Right kidney (tissue), 9 donors: ENCODE results near the gene MAP7.
"Not testable (repeated sequence)": the region's sequence is repeated elsewhere in the genome, so short reads cannot be mapped to it uniquely, and the experiment has no call there.

Experiments
- DNase-seq: peaks from one replicate; pipeline ENCODE4 v3.0.0-alpha.2; 2016
- long read RNA-seq, 8 donors: transcript quantifications; one replicate each; lab custom pipeline, GENCODE V29; 2026

The MAP7 gene
- long read RNA-seq, donor 1, full-length matches to known transcripts, result 1 of 1 reads
- long read RNA-seq, donor 1, partial matches to known transcripts, result 0 of 1 reads
- long read RNA-seq, donor 1, other reads (novel, unspliced or antisense), result 0 of 1 reads
- long read RNA-seq, donor 2, full-length matches to known transcripts, result 4 of 4 reads
- long read RNA-seq, donor 2, partial matches to known transcripts, result 0 of 4 reads
- long read RNA-seq, donor 2, other reads (novel, unspliced or antisense), result 0 of 4 reads
- long read RNA-seq, donor 3, full-length matches to known transcripts, result 1 of 1 reads
- long read RNA-seq, donor 3, partial matches to known transcripts, result 0 of 1 reads
- long read RNA-seq, donor 3, other reads (novel, unspliced or antisense), result 0 of 1 reads
- long read RNA-seq, donor 4, partial matches to known transcripts, result 5 of 5 reads
- long read RNA-seq, donor 4, other reads (novel, unspliced or antisense), result 0 of 5 reads
- long read RNA-seq, donor 5, full-length matches to known transcripts, result 7 of 7 reads
- long read RNA-seq, donor 5, partial matches to known transcripts, result 0 of 7 reads
- long read RNA-seq, donor 5, other reads (novel, unspliced or antisense), result 0 of 7 reads
- long read RNA-seq, donor 6, partial matches to known transcripts, result 0 of 1 reads
- long read RNA-seq, donor 6, other reads (novel, unspliced or antisense), result 0 of 1 reads
- long read RNA-seq, donor 7, full-length matches to known transcripts, result 2 of 8 reads
- long read RNA-seq, donor 7, partial matches to known transcripts, result 6 of 8 reads
- long read RNA-seq, donor 7, other reads (novel, unspliced or antisense), result 0 of 8 reads
- long read RNA-seq, donor 8, full-length matches to known transcripts, result 2 of 2 reads
- long read RNA-seq, donor 8, partial matches to known transcripts, result 0 of 2 reads
- long read RNA-seq, donor 8, other reads (novel, unspliced or antisense), result 0 of 2 reads

DNA sequence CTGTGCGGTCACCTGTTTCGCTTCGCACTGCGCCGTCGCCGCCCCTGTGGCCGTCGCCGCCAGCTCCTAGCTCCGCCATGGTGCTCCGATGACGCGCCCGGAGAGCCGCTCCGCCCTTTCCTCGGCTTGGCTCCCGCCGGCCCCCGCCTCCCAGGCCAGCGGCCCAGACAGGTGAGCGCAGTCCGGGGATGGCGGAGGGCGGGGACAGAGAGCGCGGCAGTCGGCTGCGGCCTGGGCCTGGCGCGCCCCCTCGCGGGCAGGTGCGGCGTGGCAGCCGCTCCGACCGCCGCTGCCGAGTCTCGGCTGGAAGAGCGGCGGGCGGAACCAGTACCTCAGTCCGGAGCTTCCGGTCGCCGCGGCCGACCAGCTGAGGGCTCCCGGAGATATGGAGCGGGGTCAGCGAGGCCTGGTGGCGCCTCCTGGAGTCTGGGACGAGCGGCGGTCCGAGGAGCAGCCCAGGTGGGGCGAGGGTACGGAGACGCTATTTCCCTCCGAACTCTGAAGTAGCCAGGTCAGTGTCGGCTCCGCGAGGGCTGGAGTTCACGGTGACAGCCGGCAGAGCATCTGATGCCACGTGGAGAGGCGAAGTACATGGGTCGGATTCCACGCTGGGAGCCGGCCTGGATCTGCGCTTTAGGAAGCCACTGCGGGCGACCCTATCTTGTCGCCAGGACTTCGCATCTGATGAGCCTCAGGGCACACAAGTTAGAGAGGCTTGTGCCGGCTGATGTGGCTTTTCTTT lies at the start of gene MAP7:
MAP7 (minus strand) TSS at position 93 of the 742 bp plus-strand sequence; CDS start at position 79, 14 bp downstream.
- peak; percentile 87 for DNase-seq

DNA sequence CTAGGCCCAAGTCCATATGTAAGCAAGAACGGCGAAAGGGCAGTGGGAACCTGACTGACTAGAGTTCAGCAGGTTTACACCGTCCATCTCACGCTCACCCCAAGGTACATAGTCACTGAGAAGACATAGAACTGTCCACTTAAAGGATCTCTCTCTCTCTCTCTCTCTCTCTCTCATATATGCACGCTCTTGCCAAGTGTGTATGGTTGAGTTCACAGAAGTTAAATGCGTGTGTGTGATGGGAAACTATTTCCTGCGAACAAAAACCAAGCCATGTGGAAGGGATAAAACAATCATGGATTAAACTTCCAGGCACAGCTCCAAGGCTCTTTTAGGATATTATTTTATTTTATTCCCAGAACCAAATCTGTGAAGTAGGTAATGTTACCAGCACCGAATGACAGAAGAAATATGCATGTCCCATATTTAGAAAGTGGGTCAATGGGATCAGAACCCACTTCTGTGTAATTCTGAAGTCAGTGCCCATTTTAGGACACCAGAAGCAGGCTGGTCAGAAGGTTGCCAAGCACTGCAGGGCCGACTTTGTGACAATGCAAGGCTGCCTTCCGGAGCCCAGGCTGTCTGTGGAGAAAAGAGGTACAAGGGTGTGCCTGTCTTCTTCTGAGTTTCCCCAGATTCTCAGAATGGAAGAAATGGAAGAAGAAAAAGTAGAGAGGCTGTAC lies 49.2 kb upstream of the MAP7 start:
- no peak for DNase-seq

DNA sequence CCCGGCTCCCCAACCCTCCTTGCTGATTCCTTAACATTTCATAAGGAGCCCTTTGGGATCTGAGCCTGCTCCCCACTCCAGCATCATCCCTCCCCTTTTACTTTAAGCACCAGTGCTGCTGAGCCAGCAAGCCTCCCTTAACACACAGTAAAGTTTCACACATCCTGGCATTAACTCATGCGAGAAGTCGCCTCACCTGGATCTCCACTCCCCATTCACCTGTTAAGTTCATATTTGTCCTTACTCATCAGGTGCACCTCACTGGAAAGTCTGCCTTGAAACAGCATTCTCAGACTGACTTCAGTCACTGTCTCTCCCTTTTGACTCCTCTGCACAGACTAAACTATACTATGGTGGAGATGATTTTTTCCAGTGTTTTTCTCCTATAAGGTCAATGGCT lies 47.8 kb upstream of the MAP7 start:
- DNase-seq, result no peak

DNA sequence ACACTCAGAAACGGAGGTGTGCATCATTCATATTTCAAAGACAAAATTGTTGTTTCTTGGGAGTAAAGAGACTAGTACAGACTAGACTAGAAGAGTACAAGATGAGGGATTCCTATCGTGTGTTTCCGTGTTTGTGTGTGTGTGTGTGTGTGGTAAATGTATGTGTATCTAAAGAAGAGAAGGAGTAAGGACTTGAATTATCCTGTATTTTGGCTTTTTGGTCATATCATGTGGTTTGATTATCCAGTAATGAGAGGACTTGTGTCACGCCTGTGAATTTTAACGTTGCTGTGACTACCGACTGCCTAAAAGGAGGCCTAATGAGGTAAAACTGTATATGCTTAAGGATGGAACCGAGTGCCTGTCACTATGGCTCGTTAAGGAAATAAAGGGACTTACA lies 44.4 kb upstream of the MAP7 start:
- DNase-seq, result no peak

DNA sequence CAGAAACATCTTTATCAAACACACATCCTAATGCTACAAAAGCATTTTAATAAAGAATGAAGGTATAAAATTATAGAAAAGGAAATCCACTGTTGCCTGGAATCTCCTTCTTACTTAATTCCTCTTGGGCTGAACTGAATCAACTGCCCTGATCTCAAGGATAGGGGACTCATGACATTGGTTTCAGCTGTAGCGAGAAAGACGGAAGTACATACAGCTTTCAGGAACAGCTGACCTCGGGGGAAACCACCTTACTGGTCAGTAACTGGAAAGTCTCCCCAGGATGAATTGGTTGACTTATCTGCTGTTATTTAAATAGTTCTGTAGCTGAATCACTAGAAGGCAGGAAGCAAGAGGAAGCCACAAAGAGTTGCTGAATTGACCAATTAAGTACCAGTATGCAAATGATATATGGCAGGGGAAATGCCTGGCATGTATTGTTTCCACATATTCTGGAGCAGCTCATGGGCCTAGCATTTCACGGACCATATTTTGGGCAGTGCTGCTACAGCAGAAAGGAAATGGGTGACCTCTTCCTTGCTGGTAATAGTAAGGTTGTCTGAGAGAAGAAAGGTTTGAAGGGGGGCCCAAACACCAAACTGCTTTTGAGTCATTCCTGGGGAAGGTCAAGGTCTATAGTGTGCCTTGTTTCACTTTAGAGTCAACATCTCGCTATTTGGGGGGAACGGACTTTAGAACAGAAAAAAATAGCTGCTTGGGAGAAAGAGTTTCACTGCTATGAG lies 43.7 kb upstream of the MAP7 start:
- DNase-seq, result no peak

DNA sequence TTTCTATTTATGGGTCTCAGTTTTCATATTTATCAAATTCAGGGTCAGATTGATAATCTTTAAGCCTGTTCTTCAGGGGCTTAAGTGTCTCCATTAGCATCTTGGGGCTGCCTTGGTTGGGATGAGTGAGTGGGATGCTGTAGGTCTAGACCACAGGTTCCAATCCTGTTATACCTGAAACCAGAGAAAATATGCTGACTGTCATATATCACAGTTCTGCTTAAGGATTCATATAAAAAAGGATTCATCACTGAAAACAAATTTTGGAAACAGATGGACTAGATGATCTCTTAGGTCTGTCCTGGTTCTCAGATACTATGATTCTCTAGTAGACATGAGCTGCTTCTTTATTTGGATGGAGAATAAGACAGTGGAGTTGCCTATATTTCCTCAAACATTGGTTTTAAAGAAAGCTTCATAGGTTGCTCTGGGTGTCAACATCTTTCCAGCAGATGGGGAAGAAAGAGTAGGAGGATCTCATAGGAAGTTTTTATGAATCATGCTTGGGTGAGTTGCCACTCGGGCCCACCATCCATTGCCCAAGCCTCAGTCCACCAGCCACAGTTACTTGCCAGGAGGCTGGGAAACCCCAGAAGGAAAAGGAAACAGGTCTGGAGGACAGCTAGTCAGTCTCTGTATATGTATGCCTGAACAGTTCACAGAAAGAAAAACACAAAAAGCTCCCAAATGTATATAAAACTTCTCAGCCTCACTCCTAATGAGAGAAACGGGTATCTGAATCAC lies 42.9 kb upstream of the MAP7 start:
- DNase-seq, result no peak

DNA sequence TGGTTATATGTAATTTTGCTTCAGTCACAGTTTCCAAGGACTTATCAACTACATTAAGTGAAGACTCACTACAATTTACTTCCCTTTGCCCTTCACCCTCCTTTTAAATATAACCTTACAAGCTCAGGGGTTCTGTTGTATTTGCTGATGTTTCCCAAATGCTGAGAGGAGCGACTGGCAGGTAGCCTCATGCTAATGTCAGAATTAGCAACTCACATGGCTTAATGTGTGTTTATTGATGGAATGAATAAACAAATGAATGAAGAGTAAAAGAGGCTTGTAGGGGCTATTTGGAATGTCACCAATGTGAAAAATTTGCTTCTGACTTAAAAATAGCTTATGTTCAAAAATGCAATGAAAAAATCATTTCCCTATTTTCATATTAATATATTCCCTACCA lies 41.4 kb upstream of the MAP7 start:
- DNase-seq, result no peak

DNA sequence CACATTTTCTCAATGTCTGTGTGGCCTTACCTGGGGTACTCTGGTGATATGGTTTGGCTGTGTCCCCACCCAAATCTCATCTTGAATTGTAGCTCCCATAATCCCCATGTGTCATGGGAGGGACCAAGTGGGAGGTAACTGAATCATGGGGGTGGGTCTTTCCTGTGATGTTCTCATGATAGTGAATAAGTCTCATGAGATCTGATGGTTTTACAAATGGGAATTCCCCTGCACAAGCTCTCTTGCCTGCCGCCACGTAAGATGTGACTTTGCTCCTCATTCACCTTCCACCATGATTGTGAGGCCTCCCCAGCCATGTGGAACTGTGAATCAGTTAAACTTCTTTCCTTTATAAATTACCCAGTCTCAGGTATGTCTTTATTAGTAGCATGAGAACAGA lies 40.6 kb upstream of the MAP7 start:
- not testable (repeated sequence) for DNase-seq

DNA sequence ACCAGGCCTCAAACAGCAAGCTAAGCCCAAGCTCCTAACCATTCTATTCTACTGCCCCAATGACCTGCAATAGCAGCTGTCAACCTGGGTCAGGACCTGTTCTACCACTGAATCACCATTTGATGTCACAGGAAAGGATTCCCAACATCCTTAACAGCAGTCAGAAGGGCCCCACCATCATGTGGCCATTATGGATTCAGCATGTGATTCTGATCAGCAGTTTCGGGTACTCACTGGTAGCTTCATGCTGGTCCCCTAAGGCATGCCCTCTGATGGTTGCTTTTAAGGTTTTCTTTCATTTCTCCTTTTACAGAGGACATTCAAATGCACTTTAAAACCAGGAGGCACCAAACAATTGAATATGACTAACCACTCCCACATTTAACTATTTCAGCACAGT lies 37.3 kb upstream of the MAP7 start:
- DNase-seq, result no peak

DNA sequence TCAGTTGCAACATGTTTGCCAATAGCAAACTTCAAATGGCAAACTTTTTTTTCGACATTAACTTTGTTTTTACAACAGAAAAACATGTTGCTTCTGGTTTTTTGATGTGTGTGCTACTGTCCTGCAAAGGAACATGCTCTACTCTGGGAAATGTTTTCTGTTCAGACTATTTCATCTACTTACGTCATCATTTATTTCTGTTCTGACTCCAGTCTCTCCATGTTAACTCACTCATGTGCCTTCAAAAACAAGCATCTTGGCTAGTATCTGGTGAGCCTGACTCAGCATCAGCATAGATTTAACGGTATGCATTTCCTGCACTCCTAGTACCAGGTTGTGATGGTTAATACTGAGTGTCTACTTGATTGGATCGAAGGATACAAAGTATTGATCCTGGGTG lies 36.1 kb upstream of the MAP7 start:
- no peak for DNase-seq

DNA sequence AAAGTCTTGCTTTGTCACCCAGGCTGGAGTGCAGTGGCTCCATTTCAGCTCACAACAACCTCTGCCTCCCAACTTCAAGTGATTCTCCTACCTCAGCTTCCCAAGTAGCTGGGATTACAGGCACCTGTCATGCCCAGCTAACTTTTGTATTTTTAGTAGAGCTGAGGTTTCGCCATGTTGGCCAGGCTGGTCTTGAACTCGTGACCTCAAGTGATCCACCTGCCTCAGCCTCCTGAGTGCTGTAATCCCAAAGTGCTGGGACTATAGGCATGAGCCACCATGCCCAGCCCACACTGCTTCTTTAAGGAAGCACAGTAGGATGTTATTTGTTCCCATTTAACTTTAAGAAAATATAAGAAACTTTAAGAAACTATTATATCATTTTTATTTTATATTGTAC lies 35.3 kb upstream of the MAP7 start:
- DNase-seq, result not testable (repeated sequence)

DNA sequence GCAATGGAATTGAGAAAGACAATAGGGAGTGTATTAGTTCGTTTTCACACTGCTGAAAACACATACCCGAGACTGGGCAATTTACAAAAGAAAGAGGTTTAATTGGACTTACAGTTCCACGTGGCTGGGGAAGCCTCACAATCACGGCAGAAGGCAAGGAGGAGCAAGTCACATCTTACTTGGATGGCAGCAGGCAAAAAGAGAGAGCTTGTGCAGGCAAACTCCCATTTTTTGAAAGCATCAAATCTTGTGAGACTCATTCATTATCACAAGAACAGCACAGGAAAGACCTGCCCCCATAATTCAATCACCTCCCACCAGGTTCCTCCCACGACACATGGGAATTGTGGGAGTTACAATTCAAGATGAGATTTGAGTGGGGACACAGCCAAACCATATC lies 34.1 kb upstream of the MAP7 start:
- not testable (repeated sequence) for DNase-seq

DNA sequence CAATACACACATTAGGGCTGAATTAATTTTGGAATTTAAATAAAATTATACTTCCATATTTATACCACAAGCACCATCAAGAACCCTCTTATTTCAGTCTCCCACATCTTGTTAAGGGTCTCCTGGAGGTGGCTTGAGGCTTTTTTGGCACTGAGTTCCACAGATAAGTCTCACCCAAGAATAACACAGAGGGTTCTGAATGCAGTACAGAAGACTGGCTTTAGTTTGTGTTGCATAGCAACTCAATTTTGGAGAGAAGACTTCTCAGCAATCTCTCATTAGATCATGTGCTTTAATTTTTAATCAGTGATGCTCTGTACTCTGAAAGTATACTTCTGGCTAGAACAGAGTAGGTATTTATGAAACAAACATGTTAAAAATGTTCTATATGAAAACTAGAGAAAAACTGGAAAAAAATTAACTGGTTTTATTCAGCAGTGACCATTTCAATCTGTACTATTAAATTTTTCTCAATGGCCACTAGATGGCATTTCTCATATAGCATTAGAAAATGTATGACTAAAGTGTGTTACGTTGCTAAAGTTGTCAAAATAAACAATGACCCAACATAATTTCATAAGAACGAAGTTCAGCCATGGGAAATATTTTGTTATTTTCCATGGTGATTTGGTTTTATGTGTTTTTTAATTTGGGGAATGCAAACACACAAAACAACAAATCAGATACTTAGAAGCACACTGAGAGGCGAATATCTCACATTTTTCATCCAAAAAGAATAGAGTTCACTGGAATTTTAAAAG lies 32.7 kb upstream of the MAP7 start:
- DNase-seq, result no peak

DNA sequence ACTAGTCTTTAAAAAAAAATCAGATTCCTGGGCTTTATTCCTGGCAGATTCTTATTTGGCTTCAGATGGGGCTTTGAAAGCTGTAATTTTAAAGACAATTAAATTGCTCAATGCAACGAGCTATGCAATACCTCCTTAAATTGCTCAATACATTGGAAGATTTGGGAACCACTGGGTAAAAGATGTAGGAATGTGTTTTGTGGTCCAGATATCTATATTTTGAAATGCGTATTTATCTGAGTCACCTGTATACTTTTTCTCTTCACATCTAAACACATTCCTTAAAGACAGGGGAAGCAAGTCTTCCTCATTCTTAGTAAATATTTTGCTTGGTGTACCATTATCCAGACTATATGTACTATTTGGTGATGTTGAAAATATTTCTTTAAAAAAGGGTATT lies 29.6 kb upstream of the MAP7 start:
- no peak for DNase-seq

DNA sequence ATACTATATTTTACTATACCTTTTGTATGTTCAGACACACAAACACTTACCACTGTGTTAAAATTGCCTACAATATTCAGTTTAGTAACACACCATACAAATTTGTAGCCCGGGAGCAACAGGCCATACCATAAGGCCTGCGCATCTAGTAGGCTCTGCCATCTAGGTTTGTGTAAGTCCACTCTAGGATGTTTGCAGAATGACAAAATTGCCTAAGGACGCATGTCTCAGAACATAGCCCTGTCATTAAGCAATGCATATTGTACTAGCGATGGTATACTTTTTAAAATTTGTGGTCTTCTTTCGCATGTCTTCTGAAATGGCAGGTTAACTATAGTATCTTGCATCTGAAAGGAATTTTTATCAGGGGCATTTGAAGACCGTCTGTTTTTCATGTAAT lies 26.6 kb upstream of the MAP7 start:
- DNase-seq, result no peak

DNA sequence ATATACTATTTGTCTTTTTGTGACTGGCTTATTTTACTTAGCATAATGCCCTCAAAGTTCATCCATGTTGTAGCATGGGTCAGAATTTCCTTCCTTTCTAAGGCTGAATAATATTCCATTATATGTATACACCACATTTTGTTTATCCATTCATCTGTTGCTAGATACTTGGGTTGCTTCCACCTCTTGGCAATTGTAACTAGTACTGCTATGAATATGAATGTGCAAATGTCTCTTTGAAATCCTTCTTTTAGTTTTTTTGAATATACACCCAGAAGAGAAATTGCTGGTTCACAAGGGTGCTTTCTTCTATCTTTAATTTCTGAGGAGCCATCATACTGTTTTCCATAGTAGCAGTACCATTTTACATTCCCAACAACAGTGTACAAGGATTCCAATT lies 21.3 kb upstream of the MAP7 start:
- DNase-seq, result no peak

DNA sequence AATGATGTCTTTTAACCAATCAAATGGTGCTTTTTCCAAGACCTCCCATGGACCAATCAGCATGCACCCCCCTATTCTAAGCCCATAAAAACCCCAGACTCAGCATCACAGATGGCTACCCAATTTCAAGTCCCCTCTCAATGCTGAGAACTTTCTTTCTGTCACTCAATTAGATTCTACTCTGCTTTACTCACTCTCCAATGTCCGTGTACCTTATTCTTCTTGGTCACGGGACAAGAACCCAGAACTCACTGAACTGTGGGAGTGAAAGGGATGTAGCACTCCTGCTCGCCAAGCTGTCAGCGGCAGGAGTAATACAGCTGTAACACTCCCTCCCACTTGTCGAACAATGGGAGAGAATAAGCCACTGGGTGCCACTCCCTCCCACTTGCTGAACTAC lies 20.8 kb upstream of the MAP7 start:
- no peak for DNase-seq

DNA sequence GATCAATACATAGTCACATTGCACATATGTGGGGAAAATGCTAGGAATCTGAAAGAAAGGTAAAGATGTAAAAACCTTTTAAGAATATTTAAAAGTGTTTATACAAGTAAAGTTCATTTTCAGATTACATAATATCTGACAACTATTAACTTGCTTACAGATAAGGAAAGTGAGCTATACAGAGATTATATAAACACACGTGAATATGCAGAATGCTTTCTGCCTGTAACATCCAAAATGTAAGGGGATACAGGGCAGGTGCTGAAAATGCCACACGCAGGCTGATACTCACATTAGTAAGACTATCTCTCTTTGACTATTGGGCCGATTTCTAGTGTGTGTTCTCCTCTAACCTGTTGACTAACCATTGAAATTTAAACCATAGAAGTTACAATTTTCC lies 17.9 kb upstream of the MAP7 start:
- DNase-seq, result no peak

DNA sequence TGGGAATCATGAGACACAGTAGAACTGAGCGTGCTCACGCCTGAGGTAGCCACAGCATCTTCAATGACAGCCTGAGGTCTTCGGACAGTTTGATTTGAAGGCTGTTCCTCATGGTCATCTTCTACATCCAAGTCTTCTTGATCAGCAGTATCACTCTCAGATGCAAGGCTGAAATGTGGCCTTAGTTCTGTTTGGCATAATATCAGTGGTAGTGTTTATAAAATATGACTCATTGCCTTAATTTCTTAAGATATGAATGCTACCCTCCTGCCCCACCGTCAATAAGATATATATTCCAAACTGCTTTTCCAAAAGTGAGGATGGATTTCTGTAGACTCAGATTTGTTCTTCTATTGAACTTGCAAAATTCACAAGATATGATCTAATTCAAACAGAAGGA lies 17.5 kb upstream of the MAP7 start:
- DNase-seq, result no peak

DNA sequence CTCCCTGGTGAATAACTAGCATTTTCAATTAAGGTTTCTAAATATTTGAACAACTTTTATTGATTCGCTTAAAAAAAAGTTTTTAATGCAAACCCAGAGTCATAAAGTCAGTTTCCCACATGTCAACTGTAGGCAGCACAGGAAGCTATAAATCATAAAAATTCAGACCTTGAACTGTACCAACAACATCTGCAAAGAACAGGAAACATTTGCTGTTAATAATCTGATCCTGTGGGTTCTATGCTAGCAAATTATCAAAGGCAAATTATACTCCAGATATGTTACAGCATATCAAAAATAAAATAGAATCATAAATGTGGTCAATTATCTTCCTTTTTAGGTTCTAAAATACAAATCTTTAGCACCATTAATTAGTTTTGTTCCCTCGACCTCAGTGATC lies 16.6 kb upstream of the MAP7 start:
- DNase-seq, result no peak
